Fibroblast of lung (primary cell): ENCODE results near the gene PLA2G6. TPM values are rescaled to one million over a fixed set of nuclear protein-coding genes. Genes with fewer than 3 reads are reported as not detected.

Experiments
- DNase-seq, 2 donors: peaks; one replicate each; pipeline versions ENCODE4 v3.0.0 to v3.0.0-alpha.2; 2010; ENCODE audit warnings: low read depth in 2 of 2
- H2AFZ ChIP-seq: 2 replicates; pipeline ENCODE4 v1.5.1; 2012; ENCODE audit warnings: low read length, control low read depth, inconsistent platforms
- H3K27ac ChIP-seq: 2 replicates; pipeline ENCODE4 v1.5.1; 2011; ENCODE audit warnings: low read length, control low read depth; ENCODE audit not compliant: insufficient read depth
- H3K27me3 ChIP-seq: 2 replicates; pipeline ENCODE4 v1.5.1; 2011; ENCODE audit warnings: mild to moderate bottlenecking, low read length; ENCODE audit not compliant: control insufficient read depth, insufficient read depth
- H3K36me3 ChIP-seq: 2 replicates; pipeline ENCODE4 v1.5.1; 2011; ENCODE audit warnings: low read length; ENCODE audit not compliant: control insufficient read depth, insufficient read depth
- H3K4me1 ChIP-seq: 2 replicates; pipeline ENCODE4 v1.5.1; 2011; ENCODE audit warnings: low read length; ENCODE audit not compliant: control insufficient read depth, insufficient read depth; ENCODE audit errors: extremely low read depth
- H3K4me2 ChIP-seq: 2 replicates; pipeline ENCODE4 v1.5.1; 2011; ENCODE audit warnings: low read length, control low read depth; ENCODE audit not compliant: insufficient read depth; ENCODE audit errors: extremely low read depth
- H3K4me3 ChIP-seq, 4 experiments: fragments of 200-600 bp in 1 of 4; sonication (generic) in 1 of 4; replicated peaks in 1 of 4; 2 replicates each; pipeline ENCODE4 v1.5.1; 2011 to 2016; ENCODE audit warnings: low read length in 4 of 4, low read depth in 3 of 4, mild to moderate bottlenecking in 3 of 4, control low read depth in 2 of 4, inconsistent platforms in 1 of 4, mixed read lengths in 1 of 4; ENCODE audit not compliant: insufficient read depth in 1 of 4; ENCODE audit errors: control extremely low read depth in 1 of 4
- H3K79me2 ChIP-seq: 2 replicates; pipeline ENCODE4 v1.5.1; 2012; ENCODE audit warnings: mild to moderate bottlenecking, low read length, inconsistent platforms; ENCODE audit not compliant: control insufficient read depth, insufficient read depth
- H3K9ac ChIP-seq: 2 replicates; pipeline ENCODE4 v1.5.1; 2011; ENCODE audit warnings: mild to moderate bottlenecking, low read length, control low read depth; ENCODE audit not compliant: insufficient read depth
- H3K9me3 ChIP-seq: 2 replicates; pipeline ENCODE4 v1.5.1; 2012; ENCODE audit warnings: low read depth, low read length; ENCODE audit not compliant: control insufficient read depth, insufficient read depth
- H4K20me1 ChIP-seq: 2 replicates; pipeline ENCODE4 v1.5.1; 2011; ENCODE audit warnings: low read length; ENCODE audit not compliant: control insufficient read depth, insufficient read depth; ENCODE audit errors: extremely low read depth
- CTCF ChIP-seq, 2 donors: IDR thresholded peaks in 1 of 2; conservative IDR thresholded peaks in 1 of 2; 1 replicate in 1 of 2; 2 replicates in 1 of 2; pipeline ENCODE4 v1.5.1; 2011 to 2012; ENCODE audit warnings: low read length in 2 of 2, control low read depth in 1 of 2, inconsistent platforms in 1 of 2, low read depth in 1 of 2, mild to moderate bottlenecking in 1 of 2
- EZH2 ChIP-seq: IDR thresholded peaks from 2 replicates; pipeline ENCODE4 v1.5.1; 2012; ENCODE audit warnings: low read length, control low read depth, mild to moderate bottlenecking; ENCODE audit errors: missing control alignments
- polyA plus RNA-seq, 2 donors: library from polyadenylated mRNA; depleted of rRNA in 1 of 2; stranded (reverse) in 1 of 2; unstranded in 1 of 2; fragments of >200 nt; gene quantifications; 2 replicates each; pipeline ENCODE4 v1.2.1, GENCODE V29; 2011 to 2012; ENCODE audit warnings: missing spikeins in 1 of 2
- total RNA-seq: library from RNA; depleted of rRNA; stranded (reverse); fragments of >200 nt; gene quantifications from 2 replicates; pipeline ENCODE4 v1.2.1, GENCODE V29; 2014

The PLA2G6 gene
- total and polyA plus RNA-seq, 2 donors (not counting 1 experiment from before 2014, with no cell fraction given) = 4.8 to 29.9 TPM

- Histone ChIP-seq H4K20me1 (no peaks in the 10 kb centered on the region), H3K9ac (no peak overlapping the region), H3K4me1 (no peaks in the 10 kb centered on the region), H3K79me2 (no peaks in the 10 kb centered on the region), H2AFZ (no peak overlapping the region), H3K36me3 (no peaks in the 10 kb centered on the region), H3K27ac (no peak overlapping the region), H3K4me2 (no peak overlapping the region), H3K27me3 (peaks cover 4% of the 10 kb centered on the region), H3K9me3 (no peaks in the 10 kb centered on the region), H3K4me3 (no peak overlapping the region)
- DNase-seq = no peak
- TF ChIP-seq CTCF (conservative IDR thresholded peaks at IDR 0.05 in 1 of 2, IDR thresholded peaks at IDR 0.05 in 1 of 2; ENCODE audit: low read depth in 1 of 2, low read length in 2 of 2) (no peak), EZH2 (no peak)
Measured at GRCh38 chr22:38085501-38085900, 96.1 kb downstream of the PLA2G6 start.

GRCh38 chr22:38085056-38085455, 96.6 kb downstream of the PLA2G6 start:
- Histone ChIP-seq H3K9me3 (no peaks in the 10 kb centered on the region), H3K4me3 (no peak overlapping the region), H4K20me1 (no peaks in the 10 kb centered on the region), H3K79me2 (no peaks in the 10 kb centered on the region), H3K27ac (no peak overlapping the region), H3K4me1 (no peaks in the 10 kb centered on the region), H3K4me2 (no peak overlapping the region), H3K9ac (no peak overlapping the region), H3K36me3 (no peaks in the 10 kb centered on the region), H3K27me3 (peaks cover 8% of the 10 kb centered on the region), H2AFZ (no peak overlapping the region)
- DNase-seq = no peak
- TF ChIP-seq EZH2 (no peak), CTCF (conservative IDR thresholded peaks at IDR 0.05 in 1 of 2, IDR thresholded peaks at IDR 0.05 in 1 of 2; ENCODE audit: low read depth in 1 of 2, low read length in 2 of 2) (no peak)

- Histone ChIP-seq H3K27ac (no peak within 1 kb of the TSS), H3K4me1 (no peaks in the 10 kb centered on the region), H3K27me3 (peaks cover 8% of the 10 kb centered on the region), H4K20me1 (no peaks in the 10 kb centered on the region), H3K9me3 (no peaks in the 10 kb centered on the region), H3K36me3 (no peaks in the 10 kb centered on the region), H3K4me2 (no peak within 1 kb of the TSS), H2AFZ (no peak within 1 kb of the TSS), H3K9ac (no peak within 1 kb of the TSS), H3K79me2 (no peaks in the 10 kb centered on the region), H3K4me3 (no peak within 1 kb of the TSS)
- DNase-seq = no peak
- no peak for TF ChIP-seq CTCF (conservative IDR thresholded peaks at IDR 0.05 in 1 of 2, IDR thresholded peaks at IDR 0.05 in 1 of 2; ENCODE audit: low read depth in 1 of 2, low read length in 2 of 2)
- no peak for TF ChIP-seq EZH2
Measured at GRCh38 chr22:38083931-38084631, 97.5 kb downstream of the PLA2G6 start, which contains the start of gene SLC16A8. TSS of gene SLC16A8 (minus strand) at chr22:38084184. CDS start at chr22:38082873, 1,311 bp downstream.
